CD4-positive, alpha-beta T cell treated with Interleukin-6 for 4 hours (primary cell): Measurements from ENCODE around the gene IGF1R.
"Not testable (repeated sequence)": the region's sequence is repeated elsewhere in the genome, so short reads cannot be mapped to it uniquely, and the experiment has no call there.

ENCODE experiments used
- DNase-seq: peaks from one replicate; pipeline ENCODE4 v3.0.0-alpha.2; 2020; ENCODE audit warnings: mixed read lengths

The IGF1R gene

GRCh38 chr15:98970799-98971198, 322.5 kb downstream of the IGF1R start:
- DNase-seq: no peak

GRCh38 chr15:98976500-98976899, 328.2 kb downstream of the IGF1R start:
- no peak for DNase-seq

- DNase-seq: no peak
Measured at GRCh38 chr15:98977441-98977840, 329.1 kb downstream of the IGF1R start.

- no peak for DNase-seq
Measured at GRCh38 chr15:98978153-98978552, 329.8 kb downstream of the IGF1R start.

GRCh38 chr15:98980899-98981228, 332.5 kb downstream of the IGF1R start:
- no peak for DNase-seq

- DNase-seq: no peak
Measured at GRCh38 chr15:98981851-98982722, 333.7 kb downstream of the IGF1R start.

GRCh38 chr15:98983334-98983733, 335.0 kb downstream of the IGF1R start:
- no peak for DNase-seq

- DNase-seq: no peak
Measured at GRCh38 chr15:98986281-98986680, 337.9 kb downstream of the IGF1R start.

GRCh38 chr15:98994892-98995291, 346.6 kb downstream of the IGF1R start:
- DNase-seq: no peak

GRCh38 chr15:98996169-98996568, 347.8 kb downstream of the IGF1R start:
- no peak for DNase-seq

- no peak for DNase-seq
Measured at GRCh38 chr15:98996624-98997023, 348.3 kb downstream of the IGF1R start.

GRCh38 chr15:98997312-98997711, 349.0 kb downstream of the IGF1R start:
- DNase-seq: no peak

GRCh38 chr15:98997755-98998154, 349.4 kb downstream of the IGF1R start:
- no peak for DNase-seq

GRCh38 chr15:98998279-98998678, 349.9 kb downstream of the IGF1R start:
- DNase-seq: no peak

- DNase-seq: no peak
Measured at GRCh38 chr15:98999233-98999632, 350.9 kb downstream of the IGF1R start.

GRCh38 chr15:99002226-99002625, 353.9 kb downstream of the IGF1R start:
- no peak for DNase-seq

- not testable (repeated sequence) for DNase-seq
Measured at GRCh38 chr15:99003317-99003716, 355.0 kb downstream of the IGF1R start.

- DNase-seq: not testable (repeated sequence)
Measured at GRCh38 chr15:99004998-99005974, 356.9 kb downstream of the IGF1R start.

GRCh38 chr15:99006146-99006545, 357.8 kb downstream of the IGF1R start:
- DNase-seq: no peak

- DNase-seq: no peak
Measured at GRCh38 chr15:99006904-99007495, 358.7 kb downstream of the IGF1R start.

GRCh38 chr15:99009741-99010330, 361.5 kb downstream of the IGF1R start:
- DNase-seq: no peak

- no peak for DNase-seq
Measured at GRCh38 chr15:99010768-99011167, 362.4 kb downstream of the IGF1R start.
